DMS153 (cell line): Measurements from ENCODE around the gene HCN3.
A peak's percentile ranks its signal among the peaks of the same experiment; 100 is the strongest.
"Not testable (repeated sequence)": the region's sequence is repeated elsewhere in the genome, so short reads cannot be mapped to it uniquely, and the experiment has no call there.

Source experiments
- DNase-seq: peaks from one replicate; lab custom pipeline; 2025; lab: John Stamatoyannopoulos, UW

HCN3 gene

DNA sequence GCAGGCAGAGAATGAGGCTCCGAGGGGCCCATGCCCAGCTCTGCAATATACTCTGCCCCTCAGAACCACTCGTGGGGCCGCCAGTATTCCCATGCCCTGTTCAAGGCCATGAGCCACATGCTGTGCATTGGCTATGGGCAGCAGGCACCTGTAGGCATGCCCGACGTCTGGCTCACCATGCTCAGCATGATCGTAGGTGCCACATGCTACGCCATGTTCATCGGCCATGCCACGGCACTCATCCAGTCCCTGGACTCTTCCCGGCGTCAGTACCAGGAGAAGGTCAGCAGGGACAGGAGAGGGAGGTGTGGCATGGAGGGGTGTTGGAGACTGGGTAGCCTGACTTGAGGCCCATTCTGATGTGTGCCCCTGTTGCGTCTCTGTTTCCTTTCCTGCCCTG is 7.2 kb downstream of the HCN3 start:
- no peak for DNase-seq

DNA sequence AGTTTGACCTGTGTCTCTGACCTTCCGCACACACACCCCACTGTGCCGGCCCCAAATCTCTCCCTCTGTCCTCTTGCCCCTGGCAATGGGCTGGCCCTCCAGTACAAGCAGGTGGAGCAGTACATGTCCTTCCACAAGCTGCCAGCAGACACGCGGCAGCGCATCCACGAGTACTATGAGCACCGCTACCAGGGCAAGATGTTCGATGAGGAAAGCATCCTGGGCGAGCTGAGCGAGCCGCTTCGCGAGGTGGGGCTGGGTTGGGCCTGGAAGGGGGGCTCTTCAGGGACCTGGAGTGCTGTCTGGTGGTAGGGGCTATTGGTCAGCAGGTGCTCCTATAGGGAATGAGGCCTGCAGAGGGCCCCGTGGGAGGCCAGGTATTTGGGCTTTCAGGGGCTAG is 7.8 kb downstream of the HCN3 start:
- no peak for DNase-seq

DNA sequence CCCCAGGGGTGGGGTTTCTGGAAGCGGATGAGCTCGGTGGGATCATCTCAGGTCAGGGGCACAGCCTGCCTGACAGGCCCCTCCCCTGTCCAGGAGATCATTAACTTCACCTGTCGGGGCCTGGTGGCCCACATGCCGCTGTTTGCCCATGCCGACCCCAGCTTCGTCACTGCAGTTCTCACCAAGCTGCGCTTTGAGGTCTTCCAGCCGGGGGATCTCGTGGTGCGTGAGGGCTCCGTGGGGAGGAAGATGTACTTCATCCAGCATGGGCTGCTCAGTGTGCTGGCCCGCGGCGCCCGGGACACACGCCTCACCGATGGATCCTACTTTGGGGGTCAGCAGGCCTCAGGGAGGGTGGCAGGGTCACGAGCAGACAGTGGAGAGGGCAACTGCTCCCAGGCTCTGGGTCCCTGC is 8.4 kb downstream of the HCN3 start:
- DNase-seq: no peak

DNA sequence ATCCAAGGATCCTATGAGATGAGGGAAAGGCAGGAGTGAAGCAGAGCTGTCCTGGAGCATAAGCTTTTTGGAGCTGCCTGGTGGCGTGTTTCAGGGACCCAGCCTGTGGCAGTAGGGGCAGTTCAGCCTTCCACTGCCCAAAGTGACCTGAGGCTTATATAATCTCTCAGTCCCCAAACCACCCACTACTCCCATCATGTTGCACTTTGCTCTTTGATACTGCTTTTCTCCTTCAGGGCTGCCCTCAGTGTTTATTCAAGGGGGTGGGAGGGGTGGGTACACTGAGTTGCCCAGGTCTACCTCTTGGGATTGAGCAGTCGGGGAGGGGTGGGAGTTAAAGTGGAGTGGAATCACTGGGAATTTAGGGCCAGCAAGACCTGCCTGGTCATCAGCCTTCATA is 9.3 kb downstream of the HCN3 start:
- no peak for DNase-seq

DNA sequence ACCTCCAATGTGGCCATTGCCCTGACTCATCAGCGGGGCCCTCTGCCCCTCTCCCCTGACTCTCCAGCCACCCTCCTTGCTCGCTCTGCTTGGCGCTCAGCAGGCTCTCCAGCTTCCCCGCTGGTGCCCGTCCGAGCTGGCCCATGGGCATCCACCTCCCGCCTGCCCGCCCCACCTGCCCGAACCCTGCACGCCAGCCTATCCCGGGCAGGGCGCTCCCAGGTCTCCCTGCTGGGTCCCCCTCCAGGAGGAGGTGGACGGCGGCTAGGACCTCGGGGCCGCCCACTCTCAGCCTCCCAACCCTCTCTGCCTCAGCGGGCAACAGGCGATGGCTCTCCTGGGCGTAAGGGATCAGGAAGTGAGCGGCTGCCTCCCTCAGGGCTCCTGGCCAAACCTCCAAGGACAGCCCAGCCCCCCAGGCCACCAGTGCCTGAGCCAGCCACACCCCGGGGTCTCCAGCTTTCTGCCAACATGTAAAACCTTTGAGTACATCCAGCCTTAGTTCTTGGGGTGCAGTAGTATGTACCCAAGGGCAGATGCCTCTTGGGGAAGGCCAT is 10.8 kb downstream of the HCN3 start:
- no peak for DNase-seq

DNA sequence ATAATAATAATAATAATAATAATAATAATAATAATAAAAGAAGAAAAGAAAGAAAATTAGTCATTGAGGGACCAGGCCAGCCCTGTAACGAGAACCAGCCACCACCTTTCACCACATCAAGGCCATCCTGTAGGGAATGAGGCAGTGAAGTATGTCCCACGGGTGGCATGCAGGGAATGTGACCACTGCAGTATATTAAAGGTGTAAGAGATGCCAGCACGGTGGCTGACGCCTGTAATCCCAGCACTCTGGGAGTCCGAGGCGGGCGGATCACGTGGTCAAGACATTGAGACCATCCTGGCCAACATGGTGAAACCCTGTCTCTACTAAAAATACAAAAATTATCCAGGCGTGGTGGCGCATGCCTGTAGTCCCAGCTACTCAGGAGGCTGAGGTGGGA is 13.7 kb downstream of the HCN3 start:
- DNase-seq: not testable (repeated sequence)

DNA sequence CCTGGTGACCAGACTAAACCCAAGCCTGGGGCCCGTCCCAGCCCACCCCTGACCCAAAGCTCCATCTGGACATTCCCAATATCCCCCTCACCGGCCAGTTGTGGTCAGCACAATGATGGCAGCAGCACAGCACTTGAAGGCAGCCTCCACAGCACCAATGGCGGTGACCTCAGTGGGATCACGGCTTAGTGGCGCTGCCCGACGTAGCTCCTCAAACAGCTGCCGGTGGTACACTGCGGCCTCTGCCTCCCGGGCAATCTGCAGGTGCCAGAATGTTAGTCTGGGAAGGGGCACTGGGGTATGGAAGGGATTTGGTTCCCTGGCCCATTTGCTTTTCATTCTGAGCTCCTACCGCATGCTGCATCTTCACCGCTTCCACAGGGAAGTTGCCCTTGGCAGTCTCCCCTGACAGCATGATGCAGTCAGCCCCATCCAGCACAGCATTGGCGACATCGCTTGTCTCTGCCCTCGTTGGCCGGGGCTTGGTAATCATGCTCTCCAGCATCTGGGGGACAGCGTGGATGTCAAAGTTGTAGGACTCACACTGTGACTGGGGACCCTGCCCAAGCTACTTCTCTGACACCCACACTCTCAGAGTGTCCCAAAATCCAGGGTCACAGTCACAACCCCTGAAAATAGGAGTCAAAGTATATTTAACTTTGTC is 16.0 kb downstream of the HCN3 start:
- DNase-seq: no peak

DNA sequence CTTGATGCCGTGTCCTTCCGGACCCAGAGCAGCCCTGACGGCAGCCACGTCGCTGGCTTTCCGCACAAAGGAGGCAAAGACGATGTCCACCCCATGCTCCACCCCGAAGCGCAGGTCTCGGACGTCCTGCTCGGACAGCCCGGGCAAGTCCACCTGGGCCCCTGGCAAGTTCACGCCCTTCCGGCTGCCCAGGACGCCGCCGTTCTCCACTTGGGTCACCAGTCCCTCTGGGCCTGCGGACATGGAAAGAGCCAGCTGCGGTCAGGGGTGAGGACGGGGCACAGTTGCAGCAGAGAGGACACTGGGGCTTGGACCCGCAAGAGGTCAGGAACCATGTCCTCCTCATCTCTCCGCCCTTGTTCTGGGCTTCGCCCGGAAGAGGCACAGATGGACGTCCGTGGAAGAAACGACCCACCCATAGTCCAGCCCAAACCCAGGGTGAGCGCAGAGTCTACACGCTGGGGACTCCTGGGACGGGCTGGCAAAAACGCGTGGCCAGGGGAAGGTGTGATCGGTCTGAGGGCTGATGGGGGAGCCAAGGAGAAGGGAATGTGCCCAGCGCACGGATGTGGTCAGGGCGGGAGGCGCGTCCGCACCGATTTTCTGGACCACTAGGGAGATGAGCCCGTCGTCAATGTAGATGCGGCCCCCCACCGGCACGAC is 17.4 kb downstream of the HCN3 start:
- DNase-seq: no peak

DNA sequence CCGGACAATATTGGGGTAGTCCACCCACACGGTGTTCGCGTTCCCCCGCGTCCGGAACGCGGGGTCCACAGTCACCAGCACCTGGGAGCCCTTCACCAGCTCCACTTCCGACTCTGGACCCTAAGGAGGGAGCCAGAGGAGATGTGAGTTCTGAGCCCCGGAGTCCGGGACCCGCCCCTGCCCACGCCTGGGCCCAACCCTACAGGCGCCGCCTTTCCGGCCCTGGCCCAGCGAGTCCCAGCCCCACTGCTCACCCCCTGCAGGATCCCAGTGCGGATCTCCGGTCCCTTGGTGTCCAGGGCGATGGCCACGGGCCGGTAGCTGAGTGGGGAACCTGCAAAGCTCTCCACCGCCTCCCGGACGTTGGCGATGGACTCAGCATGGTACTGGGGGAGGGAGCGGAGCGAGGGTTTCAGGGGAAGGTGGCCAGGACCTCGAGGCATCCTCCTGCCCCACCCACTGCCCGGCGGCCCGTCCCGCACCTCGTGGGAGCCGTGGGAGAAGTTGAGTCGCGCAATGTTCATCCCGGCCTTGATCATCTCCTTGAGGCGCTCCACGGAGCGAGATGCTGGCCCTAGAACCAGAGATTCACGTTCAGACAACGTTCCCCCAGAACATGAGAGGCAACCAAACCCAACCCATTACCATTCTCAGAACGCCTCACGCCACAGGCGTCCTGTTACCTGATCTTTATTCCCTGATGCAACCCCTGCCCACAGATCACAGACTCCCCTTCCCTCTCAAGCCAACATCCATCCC is 18.1 kb downstream of the HCN3 start:
- no peak for DNase-seq

DNA sequence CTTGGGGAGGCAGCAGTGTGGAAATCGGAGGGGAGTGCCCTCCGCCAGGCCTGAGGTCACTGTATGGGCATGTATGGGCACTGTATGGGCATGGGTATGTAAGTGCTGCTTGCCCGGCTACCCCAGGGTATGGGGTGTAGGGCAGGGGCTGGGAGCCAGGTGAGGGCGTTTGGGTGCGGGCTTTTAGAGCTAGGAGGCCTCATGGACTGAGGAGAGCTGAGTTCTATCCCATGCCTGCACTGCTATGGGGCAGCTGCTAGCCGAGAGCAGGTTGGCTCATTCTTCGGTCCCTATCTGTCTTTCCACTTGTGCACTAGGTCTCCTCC is 18.6 kb downstream of the HCN3 start:
- no peak for DNase-seq

DNA sequence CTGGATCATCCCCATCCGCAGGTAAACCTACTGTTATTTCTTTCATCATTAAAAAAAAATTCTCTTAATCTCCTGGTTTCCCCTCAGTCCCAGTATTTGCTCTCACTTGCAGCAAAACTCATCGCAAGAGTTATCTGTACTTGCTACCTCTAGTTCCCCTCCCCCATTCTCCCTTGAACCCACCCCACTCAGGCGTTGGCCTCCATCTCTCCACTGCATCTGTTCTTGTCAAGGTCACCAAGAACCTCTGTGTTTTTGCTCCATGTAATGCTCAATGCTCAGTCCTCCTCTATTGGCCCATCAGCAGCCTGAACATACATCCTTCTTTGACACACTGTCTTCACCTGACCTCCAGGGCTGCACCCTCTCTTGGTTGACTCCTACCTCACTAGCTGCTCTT is 19.4 kb downstream of the HCN3 start:
- DNase-seq: no peak

DNA sequence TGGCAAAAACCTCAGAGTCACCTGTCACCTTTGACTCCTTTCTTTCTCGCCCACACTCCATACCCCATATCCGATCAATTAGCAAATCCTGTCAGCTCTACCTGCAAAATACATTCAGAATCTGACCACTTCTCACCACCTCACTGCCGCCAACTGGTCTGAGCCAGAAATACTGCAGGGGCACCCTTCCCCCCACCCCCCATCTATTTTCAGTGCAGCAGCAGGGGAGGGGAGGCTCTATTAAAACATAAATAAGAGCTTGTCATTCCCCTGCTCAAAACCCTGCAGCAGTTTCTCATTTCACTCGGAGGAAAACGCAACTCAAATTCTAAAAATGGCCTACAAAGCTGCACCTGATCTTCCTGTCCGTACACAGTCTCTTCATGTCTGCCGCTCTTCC is 20.1 kb downstream of the HCN3 start:
- no peak for DNase-seq

DNA sequence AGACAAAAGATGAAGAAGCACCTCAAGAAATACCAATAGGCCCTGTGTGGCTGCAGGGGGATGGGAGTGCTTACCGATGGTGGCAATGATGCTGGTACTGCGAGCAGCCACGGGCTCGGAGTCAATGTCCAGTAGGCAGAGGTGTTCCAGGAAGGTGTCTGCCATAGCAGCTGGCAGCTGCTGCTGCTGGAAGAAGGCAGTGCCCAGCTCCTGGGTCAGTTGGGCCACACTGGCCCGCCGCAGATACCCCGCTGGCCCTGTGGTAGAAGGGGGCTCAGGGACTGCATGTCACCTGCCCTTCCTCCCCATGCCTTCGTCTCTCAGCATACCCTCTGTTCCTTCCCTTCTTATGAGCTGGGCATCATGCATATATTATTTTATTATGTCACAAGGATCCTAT is 22.8 kb downstream of the HCN3 start:
- DNase-seq: no peak

DNA sequence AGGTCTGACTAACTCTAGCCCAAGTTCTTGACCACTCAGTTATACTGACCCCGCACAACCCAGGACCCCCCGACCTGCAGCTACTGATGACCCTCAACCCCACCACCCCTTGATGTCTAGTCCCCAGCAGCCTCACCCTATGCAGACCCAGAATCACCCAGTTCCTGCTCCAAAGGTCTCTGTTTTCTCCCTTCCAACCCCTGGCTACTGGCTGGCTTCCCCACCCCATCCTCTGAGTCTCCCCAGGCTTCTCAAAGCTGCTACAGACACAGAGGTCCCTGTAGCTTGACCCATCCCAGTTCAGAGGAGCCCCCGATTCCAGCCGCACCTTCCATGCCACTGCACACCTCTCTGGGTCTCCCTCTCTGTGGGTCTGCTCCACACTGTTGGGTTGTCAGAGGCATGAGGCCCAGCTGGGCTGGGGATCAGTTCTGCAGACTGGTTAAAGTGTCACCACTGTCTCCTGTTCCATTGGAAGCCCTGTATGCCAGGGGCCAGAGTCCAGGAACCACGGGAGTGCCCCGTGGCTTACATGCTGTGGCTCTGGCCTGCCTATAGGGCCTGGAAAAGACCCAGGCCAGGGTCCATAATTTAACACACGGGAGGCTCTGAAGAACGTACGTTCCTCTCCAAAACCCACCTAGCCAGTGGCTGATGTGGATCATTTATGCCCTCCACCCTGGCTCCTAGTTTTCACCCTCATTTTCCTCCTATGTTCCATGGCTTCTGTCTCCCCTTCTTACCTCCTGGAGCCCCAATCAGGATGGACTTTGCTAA is 23.5 kb downstream of the HCN3 start:
- no peak for DNase-seq

DNA sequence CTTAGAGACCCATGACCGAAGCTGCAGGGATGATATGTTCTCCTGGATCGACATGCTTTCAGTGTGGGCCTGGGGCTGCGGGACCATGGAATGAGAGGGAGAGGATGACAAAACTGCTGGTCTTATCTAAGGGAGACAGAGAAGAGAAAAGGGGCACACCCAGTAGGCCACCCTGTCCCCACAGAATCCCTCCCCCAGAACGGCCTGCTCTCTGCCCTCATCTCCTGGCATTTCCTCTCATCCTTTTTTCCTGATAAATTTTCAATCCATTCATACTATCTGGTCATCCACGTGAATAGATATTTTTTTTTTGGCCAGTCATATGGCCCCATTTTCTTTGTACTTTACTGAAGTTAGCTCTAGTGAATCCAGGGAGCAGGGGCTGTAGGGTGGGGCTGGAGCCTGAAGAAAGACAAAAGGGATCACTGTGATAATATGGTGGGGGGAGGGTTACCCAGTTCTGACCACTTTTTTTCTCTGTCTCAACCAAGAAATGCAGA is 24.1 kb downstream of the HCN3 start, which contains the start of gene PKLR:
Gene PKLR, minus strand, starts transcription at position 97 of the 500 bp plus-strand sequence. Its CDS starts 43 bp downstream, at position 54.
- DNase-seq: no peak

DNA sequence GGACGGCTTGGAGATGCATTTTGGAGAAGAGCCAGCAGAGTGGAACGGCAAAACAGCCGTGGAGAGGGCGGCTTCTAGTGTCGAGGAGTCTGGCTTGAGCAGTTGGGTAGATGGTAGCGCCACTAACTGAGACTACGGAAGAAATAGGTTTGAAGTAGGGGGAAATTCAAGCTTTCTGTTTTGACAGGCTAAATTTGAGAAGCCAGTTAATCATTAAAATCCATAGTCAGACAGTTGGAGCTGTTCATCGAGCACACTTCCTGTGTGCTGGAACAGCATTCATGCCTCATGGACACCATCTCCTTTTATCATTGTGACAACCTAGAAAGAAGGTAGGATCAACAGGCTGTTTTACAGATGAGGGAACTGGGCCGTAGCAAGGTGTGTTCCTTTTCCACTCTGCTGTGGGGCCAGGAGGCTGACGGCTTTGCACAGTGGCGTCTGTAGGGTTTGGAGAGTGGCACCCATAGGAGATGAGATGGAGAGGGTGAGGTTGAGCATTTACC is 27.3 kb downstream of the HCN3 start:
- no peak for DNase-seq

DNA sequence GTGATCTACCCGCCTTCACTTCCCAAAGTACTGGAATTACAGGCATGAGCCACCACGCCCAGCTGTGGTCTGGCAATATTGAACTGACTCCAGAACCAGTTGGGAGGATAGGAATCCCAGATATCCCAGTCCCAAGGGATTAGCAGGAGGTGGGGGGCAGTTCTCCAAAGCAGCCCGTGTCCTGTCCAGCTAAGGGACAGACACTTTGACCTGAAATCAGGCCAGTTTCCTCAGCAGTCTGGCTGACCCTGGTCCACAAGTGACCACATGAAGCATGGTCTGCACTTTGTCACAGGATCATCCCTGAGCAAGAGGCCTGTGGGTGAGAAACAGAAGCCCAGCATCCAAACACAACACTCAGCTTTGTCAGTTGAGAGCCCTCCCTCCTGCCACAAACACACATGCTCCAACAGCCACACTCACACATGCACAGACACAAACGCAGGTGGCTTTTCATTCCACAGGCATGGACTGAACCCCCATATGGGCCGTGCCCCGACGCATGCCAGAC is 28.7 kb downstream of the HCN3 start:
- DNase-seq: no peak

DNA sequence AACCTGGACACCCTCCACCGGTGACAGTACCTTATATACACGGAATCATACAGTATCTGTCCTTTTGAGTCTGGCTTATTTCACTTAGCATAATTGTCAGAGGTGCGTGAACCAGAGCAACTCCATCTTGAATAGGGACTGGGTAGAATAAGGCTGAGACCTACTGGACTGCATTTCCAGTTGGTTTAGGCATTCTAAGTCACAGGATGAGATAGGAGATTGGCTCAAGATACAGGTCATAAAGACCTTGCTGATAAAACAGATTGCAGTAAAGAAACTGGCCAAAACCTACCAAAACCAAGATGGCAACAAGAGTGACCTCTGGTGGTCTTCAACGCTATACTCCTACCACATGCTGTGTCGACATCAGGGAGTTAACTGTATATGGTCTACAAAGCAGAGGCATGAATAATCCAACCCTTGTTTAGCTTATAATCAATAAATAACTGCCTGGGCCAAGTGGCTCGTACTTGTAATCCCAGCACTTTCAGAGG is 30.0 kb downstream of the HCN3 start:
- DNase-seq: peak; percentile 21

DNA sequence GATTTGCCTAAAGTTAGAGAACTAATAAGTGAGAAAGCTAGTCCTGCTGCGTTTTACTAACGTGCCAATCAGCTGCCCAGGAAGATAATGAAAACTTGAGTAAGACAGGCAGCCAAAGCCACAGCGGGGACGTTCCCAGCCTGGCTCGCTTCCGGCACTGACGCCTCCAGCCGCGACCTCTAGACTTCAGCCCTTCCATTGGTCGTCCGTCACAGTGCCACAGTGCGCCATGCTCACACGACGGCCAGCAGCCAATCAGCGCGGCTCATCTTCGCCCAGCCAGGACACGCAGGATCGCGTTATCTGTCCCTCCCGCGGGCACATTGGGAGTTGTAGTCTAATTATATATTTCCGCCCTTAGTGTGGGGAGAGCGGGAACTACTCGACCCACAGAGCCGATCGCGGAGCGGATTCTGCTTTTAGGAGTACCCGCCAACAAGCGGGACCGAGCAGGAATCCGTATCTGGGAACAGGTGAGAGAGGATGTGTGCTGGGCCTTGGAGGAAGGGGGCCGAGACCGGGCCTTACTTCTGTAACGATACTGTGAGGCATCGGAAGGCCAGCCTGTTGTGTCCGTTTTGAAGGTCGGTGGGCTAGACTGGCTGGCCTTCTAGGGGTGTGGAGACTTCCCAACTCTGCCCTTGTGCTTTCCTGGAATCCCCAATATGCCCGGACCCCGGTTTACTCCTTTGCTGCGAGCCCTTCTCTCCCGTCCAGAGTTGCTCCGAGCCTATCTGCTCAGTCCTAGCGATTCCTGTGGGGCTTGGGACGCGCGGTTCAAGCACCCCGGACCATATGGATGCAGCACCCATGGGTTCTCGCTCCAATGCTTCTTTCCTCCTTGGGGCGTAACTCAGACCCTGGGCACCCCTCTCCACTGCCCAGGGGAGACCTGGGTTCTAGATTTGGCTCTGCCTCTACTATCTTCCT is 31.5 kb downstream of the HCN3 start, which contains the start of gene FDPS:
Gene FDPS, plus strand, starts transcription at position 374 of the 930 bp plus-strand sequence. CDS start 924 bp downstream, outside the sequence.
- DNase-seq: peak; percentile 100

DNA sequence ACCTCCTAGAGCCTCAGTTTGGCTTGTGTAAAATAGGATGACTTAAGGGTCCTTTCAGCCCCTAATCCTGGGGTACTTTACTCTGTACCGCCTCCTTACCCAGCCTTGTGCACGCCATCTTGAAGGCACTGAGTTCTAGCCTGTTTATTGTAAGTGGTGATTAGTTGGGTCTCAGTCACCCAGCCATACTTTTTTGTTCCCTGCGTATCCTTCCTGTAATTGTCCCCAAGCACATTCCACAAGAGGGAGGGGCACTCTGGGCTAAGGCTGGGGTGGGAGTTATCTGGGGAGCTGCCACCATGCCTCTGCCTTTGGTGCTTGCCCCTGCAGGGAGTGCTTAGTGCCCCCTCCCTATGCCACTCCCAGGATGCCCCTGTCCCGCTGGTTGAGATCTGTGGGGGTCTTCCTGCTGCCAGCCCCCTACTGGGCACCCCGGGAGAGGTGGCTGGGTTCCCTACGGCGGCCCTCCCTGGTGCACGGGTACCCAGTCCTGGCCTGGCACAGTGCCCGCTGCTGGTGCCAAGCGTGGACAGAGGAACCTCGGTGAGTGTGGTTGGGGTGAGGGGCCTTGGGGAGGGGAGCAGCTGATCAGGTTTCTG is 32.3 kb downstream of the HCN3 start:
- DNase-seq: no peak
